Motor neuron (in vitro differentiated cells): ENCODE measurements around the gene DLX4. TPM values are rescaled to one million over a fixed set of nuclear protein-coding genes. Genes with fewer than 3 reads are reported as not detected.

Experiments used
- ATAC-seq, 8 experiments: fragments of 200-7000 bp; cut with Tn5 transposase; replicated peaks in 6 of 8; 2 replicates each; pipeline ENCODE4 v1.8.0; 2021; ENCODE audit warnings: mild to moderate bottlenecking in 8 of 8, moderate library complexity in 8 of 8
- H3K27ac ChIP-seq, 2 donors: fragments of 250-450 bp; sonication (Bioruptor Pico); 2 replicates each; pipeline ENCODE4 v1.9.0; 2021; ENCODE audit warnings: antibody characterized with exemption in 2 of 2, mild to moderate bottlenecking in 2 of 2, moderate library complexity in 1 of 2
- H3K4me1 ChIP-seq, 2 donors: fragments of 250-450 bp; sonication (Bioruptor Pico); replicated peaks in 1 of 2; 2 replicates each; pipeline ENCODE4 v1.6.1; 2021; ENCODE audit warnings: antibody characterized with exemption in 2 of 2, mild to moderate bottlenecking in 2 of 2, moderate library complexity in 1 of 2
- H3K4me3 ChIP-seq, 5 donors: fragments of 250-450 bp; sonication (Bioruptor Pico); 2 replicates each; pipeline ENCODE4 v1.9.0; 2021; ENCODE audit warnings: antibody characterized with exemption in 5 of 5, mild to moderate bottlenecking in 5 of 5, moderate library complexity in 4 of 5
- WGBS, 10 experiments: fragments of 450-650 bp; shearing (Covaris generic); methylation state at CpG; one replicate each; pipeline ENCODE4 v1.0.0; 2022; 5-methylcytosine and 5-hydroxymethylcytosine counted together
- in situ Hi-C, 9 experiments: fragments of 400-800 bp; cut with MboI; loops; one replicate each; pipeline ENCODE4 v1.15.0; 2021; ENCODE audit warnings: low sequenced_read_pairs in 9 of 9, low pct_unique_long_range_greater_than_20kb in 2 of 9; ENCODE audit not compliant: unreplicated experiment in 9 of 9
- total RNA-seq, 8 experiments: library from RNA; unstranded; fragments of 300-600 nt; gene quantifications; 2 replicates each; pipeline versions ENCODE4 v1.2.3 to v1.2.4, GENCODE V29; 2022

DLX4 gene
- total RNA-seq, 8 experiments from 2014 or later = 0.46 to 2.6 (median 1.3) TPM; not detected in 2

DNA sequence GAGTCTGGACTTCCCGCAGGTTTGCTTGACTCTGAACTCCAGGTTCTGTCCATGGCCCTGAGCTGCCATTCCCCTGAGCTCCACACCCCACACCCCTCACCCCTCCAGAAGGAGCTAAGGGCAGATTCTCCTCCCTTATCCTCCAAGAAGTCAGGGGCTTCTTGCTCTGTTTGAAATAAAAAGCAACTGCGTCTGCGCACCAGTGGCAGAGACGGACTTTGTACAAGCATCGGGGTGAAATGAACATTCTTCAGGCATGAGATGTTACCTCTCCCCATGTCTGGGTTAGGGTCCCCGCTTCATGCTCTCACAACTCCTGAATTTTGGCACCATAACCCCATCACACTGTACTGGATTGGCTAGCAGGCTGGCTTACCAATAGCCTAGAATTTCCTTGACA, 36.1 kb upstream of the DLX4 start:
- in situ Hi-C loops = no loop called here
- 66 to 100% (median 80%) methylated on average over 1 to 5 of the region's 6 CpGs; no CpG with 5 or more reads in 6 of the 10 experiments for WGBS, 10 experiments
- Histone ChIP-seq H3K27ac (no peak overlapping the region), H3K4me3 (no peak overlapping the region), H3K4me1 (no peaks in the 10 kb centered on the region)
- ATAC-seq = no peak

- ATAC-seq = no peak
- Histone ChIP-seq H3K4me3 (no peak overlapping the region), H3K27ac (no peak overlapping the region), H3K4me1 (no peaks in the 10 kb centered on the region)
- 54 to 100% (median 78%) methylated on average over 2 to 6 of the region's 15 CpGs; no CpG with 5 or more reads in 6 of the 10 experiments for WGBS, 10 experiments
- in situ Hi-C loops = no loop called here
Measured at GRCh38 chr17:49935526-49936210, 33.3 kb upstream of the DLX4 start.

GRCh38 chr17:49936386-49936785, 32.6 kb upstream of the DLX4 start:
- H3K4me3 ChIP-seq = no peak overlapping the region
- in situ Hi-C loops = no loop called here

GRCh38 chr17:49939318-49939717, 29.7 kb upstream of the DLX4 start:
- no peak for ATAC-seq
- in situ Hi-C loops = no loop called here
- H3K4me1 ChIP-seq = no peaks in the 10 kb centered on the region
- H3K27ac ChIP-seq = no peak overlapping the region
- WGBS, 10 experiments = 17 to 100% (median 72%) methylated on average over 1 to 4 of the region's 7 CpGs; no CpG with 5 or more reads in 5 of the 10 experiments
- no peak overlapping the region for H3K4me3 ChIP-seq

More at GRCh38 chr17:49936386-49936785, 32.6 kb upstream of the DLX4 start:
- 30 to 100% (median 89%) methylated on average over 1 to 7 of the region's 9 CpGs; no CpG with 5 or more reads in 2 of the 10 experiments for WGBS, 10 experiments
- H3K27ac ChIP-seq = no peak overlapping the region
- ATAC-seq = no peak
- no peaks in the 10 kb centered on the region for H3K4me1 ChIP-seq

DNA sequence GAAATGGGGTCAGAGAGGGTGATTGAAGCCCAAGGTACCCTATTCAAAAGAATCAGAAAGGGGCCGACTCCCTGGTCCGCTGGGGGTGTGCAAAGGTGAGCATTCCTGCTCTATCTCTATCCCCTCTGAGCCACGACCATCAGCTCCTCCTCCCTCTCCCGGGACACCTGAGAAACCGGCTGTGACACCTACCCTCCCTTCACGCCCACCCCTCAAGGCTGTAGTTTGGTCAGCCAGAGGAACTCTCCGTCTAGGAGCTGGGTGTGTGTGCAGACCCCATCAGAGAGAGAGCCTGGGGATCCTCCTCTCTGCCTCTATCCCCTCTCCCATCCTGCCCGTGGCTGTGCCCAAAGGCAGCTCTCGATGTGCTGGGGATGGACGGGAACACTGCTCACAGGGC, 27.6 kb upstream of the DLX4 start:
- 22 to 93% (median 51%) methylated on average over 2 to 6 of the region's 10 CpGs; no CpG with 5 or more reads in 4 of the 10 experiments for WGBS, 10 experiments
- Histone ChIP-seq H3K4me1 (no peaks in the 10 kb centered on the region), H3K27ac (no peak overlapping the region), H3K4me3 (no peak overlapping the region)
- ATAC-seq = no peak
- in situ Hi-C loops = no loop called here

GRCh38 chr17:49942947-49943346, 26.0 kb upstream of the DLX4 start:
- Histone ChIP-seq H3K4me3 (no peak overlapping the region), H3K27ac (no peak overlapping the region), H3K4me1 (no peaks in the 10 kb centered on the region)
- ATAC-seq = peak in 2 of 8 experiments; percentile 92 to 97
- in situ Hi-C loops = no loop called here
- 0 to 93% (median 65%) methylated on average over 2 to 4 of the region's 5 CpGs; no CpG with 5 or more reads in 2 of the 10 experiments for WGBS, 10 experiments

GRCh38 chr17:49944273-49944870, 24.6 kb upstream of the DLX4 start:
- no peak for ATAC-seq
- no peak overlapping the region for H3K27ac ChIP-seq
- no peak overlapping the region for H3K4me3 ChIP-seq
- H3K4me1 ChIP-seq = no peaks in the 10 kb centered on the region
- WGBS, 10 experiments = 37 to 61% (median 46%) methylated on average over 2 to 6 of the region's 26 CpGs; no CpG with 5 or more reads in 7 of the 10 experiments
- in situ Hi-C loops = no loop called here

DNA sequence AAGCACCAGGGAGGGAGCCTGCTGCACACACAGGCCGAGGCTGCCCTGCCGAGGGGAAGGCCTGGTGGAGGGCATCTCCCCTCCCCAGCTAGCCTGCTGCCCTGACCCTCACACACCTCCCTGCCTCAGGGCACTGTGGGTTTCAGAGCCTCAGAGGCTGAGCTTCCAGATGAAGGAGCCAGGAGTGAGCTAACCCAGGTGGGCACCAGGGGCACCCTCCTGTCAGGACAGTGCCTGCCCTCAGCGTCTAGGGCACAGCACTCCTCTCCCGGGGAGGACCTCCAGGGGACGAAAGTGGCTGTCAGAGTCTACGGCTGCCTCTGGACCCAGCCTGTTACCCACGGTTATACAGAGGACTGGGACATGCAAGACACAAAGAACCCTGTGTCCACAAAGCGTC, 22.8 kb upstream of the DLX4 start:
- WGBS, 10 experiments = 0 to 60% (median 47%) methylated on average over 1 to 5 of the region's 8 CpGs; no CpG with 5 or more reads in 6 of the 10 experiments
- Histone ChIP-seq H3K4me1 (no peaks in the 10 kb centered on the region), H3K4me3 (no peak overlapping the region), H3K27ac (no peak overlapping the region)
- ATAC-seq = no peak
- in situ Hi-C loops = no loop called here

DNA sequence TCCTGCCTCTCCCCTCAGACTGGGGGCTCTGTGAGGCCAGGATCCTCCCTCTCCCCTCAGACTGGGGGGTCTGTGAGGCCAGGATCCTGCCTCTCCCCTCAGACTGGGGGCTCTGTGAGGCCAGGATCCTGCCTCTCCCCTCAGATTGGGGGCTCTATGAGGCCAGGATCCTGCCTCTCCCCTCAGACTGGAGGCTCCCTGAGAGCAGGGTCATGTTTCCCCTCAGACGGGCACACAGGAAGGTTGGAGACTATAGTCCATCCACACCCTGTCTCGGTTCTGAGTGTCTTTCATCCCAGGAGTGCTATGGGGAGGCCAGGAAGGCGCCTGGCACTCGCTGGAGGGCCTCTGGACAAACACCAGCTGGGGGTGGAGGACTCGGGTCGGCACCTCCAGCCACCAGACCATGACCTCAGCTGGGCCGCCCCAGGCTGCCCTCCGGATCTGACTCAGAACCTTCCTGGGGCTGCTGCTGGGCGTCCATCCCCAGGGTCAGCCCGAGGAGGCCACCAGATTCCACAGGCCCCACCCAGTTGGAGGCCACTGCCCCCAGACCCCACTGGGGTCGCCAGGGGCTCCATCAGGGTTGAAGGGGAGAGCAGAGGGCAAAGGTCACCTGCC, 21.9 kb upstream of the DLX4 start:
- no peak overlapping the region for H3K4me3 ChIP-seq
- in situ Hi-C loops = no loop called here
- no peak for ATAC-seq
- H3K27ac ChIP-seq = no peak overlapping the region
- WGBS, 10 experiments = 63 to 70% methylated on average over 2 to 3 of the region's 11 CpGs; no CpG with 5 or more reads in 8 of the 10 experiments
- H3K4me1 ChIP-seq = no peaks in the 10 kb centered on the region

DNA sequence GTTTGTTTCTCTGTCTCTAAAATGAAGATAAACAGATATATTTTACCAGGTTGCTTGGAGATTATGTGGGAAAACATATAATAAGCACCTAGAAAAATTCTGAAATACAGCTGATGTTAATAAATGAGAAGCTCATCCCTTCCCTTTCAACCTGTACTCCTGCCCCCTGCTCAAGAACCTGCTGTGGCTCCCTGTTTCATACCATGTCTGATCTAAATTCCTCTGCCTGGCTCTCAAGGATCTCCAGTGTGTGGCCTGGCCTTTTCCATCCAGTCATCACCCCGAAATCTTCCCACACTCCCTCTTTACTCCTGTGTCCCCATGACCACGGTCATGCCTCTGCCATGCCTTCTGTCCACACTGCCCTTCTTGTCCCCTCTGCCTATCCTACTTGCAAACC, 19.4 kb upstream of the DLX4 start:
- Histone ChIP-seq H3K27ac (no peak overlapping the region), H3K4me1 (no peaks in the 10 kb centered on the region), H3K4me3 (no peak overlapping the region)
- ATAC-seq = no peak
- in situ Hi-C loops = no loop called here
- WGBS, 10 experiments = 0 to 83% (median 49%) methylated on average over 1 to 2 of the region's 2 CpGs; no CpG with 5 or more reads in 3 of the 10 experiments

- peak in 1 of 8 experiments; percentile 28 for ATAC-seq
- in situ Hi-C loops = no loop called here
- Histone ChIP-seq H3K4me1 (no peaks in the 10 kb centered on the region), H3K27ac (no peak overlapping the region), H3K4me3 (no peak overlapping the region)
- WGBS, 10 experiments = 0 to 80% (median 47%) methylated on average over 1 to 6 of the region's 14 CpGs; no CpG with 5 or more reads in 5 of the 10 experiments
Measured at GRCh38 chr17:49951362-49952082, 17.5 kb upstream of the DLX4 start.

GRCh38 chr17:49952209-49952911, 16.6 kb upstream of the DLX4 start:
- Histone ChIP-seq H3K4me3 (no peak overlapping the region), H3K27ac (no peak overlapping the region), H3K4me1 (no peaks in the 10 kb centered on the region)
- ATAC-seq = peak in 6 of 8 experiments; percentile 56 to 98 (median 89)
- 0 to 82% (median 38%) methylated on average over 1 to 5 of the region's 7 CpGs; no CpG with 5 or more reads in 2 of the 10 experiments for WGBS, 10 experiments
- in situ Hi-C loops = no loop called here
